LNCAP (cell line): Measurements from ENCODE around the gene SDHA.

ENCODE experiments used
- TF ChIP-seq, protein P1 (sequence below): fragments of 450-650 bp; IDR thresholded peaks from 2 replicates; pipeline ENCODE4 v1.5.1; 2017; ENCODE audit warnings: mild to moderate bottlenecking

SDHA gene

GRCh38 chr5:187617-188451 lies 30.3 kb upstream of the SDHA start:
- TF ChIP-seq, protein P1, sequence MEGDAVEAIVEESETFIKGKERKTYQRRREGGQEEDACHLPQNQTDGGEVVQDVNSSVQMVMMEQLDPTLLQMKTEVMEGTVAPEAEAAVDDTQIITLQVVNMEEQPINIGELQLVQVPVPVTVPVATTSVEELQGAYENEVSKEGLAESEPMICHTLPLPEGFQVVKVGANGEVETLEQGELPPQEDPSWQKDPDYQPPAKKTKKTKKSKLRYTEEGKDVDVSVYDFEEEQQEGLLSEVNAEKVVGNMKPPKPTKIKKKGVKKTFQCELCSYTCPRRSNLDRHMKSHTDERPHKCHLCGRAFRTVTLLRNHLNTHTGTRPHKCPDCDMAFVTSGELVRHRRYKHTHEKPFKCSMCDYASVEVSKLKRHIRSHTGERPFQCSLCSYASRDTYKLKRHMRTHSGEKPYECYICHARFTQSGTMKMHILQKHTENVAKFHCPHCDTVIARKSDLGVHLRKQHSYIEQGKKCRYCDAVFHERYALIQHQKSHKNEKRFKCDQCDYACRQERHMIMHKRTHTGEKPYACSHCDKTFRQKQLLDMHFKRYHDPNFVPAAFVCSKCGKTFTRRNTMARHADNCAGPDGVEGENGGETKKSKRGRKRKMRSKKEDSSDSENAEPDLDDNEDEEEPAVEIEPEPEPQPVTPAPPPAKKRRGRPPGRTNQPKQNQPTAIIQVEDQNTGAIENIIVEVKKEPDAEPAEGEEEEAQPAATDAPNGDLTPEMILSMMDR: no peak

DNA sequence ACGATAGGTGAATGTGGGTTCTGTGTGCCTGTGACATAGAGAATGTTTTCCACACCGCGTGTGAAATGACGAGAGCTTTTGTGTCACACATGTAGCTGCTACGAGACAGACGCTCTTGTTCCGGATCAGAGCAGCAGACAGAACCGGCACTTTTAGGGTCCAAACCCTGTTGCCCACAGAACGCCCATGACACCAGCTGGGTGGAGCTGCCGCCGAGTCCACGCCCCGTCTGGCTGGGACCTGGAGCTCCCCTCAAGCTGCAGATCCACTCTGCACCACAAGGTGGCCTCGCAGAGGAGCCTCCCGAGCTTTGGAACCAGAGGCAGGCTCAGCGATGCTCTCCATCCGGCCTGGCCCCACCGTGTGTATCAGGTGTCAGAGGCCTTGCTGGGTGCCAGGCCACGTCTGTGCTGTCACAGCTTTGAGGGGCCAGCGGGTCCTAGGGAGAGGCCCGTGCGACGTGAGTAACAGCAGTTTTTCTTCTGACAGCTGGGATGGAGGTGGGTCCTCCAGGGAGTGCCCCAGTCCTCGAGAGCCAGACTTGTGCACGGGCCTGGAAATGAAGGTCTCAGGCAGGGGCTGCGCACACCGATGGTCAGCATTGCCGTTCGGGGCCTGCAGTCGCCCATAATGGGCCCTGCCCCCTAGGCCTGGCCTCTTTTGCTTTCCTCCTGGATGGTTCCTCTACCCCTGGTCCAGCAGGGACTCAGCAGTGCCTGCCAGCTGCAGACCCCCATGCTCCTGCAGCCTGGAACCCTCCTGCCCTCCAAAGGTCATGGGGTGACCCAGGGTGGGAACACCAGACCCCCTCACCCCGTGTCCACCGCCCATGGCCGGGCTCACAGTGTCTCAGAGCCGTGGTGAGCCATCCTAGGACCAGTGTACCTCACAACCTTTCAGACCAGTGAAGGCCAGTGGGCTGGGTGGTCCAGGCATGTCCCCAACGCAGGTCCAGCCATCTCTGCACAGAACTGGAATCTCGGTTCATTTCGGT lies 29.3 kb upstream of the SDHA start:
- TF ChIP-seq, protein P1: peak; percentile 93

DNA sequence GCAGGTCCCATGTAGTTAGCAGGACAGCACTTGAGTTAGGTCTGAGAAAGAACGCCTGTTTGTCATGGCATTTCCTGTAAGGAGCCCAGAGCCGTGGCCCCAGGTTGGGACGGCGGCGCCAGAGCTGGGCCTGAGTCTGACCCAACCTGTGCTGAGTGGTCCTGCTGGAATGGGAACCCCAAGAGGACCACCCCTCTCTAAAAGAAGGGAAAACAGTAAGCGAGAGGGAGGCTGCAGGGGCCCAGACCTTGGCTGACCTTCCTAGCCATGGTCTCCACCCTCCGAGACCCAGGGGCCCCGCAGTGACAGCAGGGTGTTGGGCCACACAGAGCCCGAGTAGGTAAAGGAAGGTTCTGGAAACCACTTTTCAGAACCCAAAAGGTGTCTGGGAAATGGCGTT lies 28.6 kb upstream of the SDHA start:
- TF ChIP-seq, protein P1: no peak

GRCh38 chr5:189976-190365 lies 28.1 kb upstream of the SDHA start:
- TF ChIP-seq, protein P1: no peak

- TF ChIP-seq, protein P1: no peak
These were observed 27.6 kb upstream of the SDHA start for GRCh38 chr5:190366-191035.

DNA sequence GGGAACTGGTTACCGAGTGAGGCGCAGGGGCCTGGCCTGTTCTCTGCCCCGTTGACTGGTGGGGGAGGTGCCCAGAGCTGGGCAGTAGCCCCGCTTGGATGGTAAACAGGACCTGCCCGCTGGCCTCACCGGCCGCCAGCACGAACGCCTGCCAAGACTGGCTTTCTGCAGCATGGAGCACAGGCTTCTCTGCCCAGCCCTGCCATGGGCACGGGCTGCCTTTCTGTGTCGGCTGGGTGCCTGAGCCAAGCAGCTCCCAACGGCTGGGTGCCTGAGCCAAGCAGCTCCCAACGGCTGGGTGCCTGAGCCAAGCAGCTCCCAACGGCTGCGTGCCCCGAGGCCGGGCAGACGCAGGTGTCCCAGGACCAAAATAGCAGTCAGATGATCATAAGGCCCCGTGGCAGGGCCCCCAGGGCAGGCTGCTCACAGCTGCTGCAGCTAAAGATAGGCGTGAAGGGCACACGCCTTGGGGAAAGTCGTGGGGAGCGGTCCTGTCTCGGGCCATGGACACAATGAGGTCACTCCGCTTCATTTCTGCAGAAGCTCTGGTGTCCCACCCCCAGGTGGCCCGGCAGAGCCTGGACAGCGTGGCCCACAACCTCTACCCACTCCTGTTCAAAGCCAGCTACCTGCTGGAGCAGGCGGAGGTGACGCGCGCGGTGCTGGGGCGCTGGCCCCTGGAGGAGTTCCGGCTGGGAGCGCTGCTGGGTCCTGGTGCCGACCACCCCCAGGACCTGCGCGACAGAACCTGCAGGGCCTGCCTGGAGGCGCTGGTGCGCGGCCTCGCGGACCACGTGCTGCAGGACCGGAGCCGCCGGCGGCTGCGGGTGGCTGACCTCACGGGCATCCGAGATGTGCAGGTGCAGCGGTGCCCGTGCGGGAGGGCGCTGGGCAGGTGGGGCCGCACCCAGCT lies 26.8 kb upstream of the SDHA start, which contains the start of gene LRRC14B:
Gene LRRC14B (plus strand): TSS at position 460 of the 913 bp plus-strand sequence. CDS start 44 bp downstream, at position 504.
- TF ChIP-seq, protein P1: no peak
